ENCODE data around the gene PACS2.

The PACS2 gene

GRCh38 chr14:105389534-105389933 is 75.0 kb downstream of the PACS2 start:
- DNase-seq: no peak

- DNase-seq: no peak
These were observed 75.7 kb downstream of the PACS2 start for GRCh38 chr14:105389976-105390848.

- DNase-seq: no peak
These were observed 76.4 kb downstream of the PACS2 start for GRCh38 chr14:105390849-105391500.

GRCh38 chr14:105391541-105391940 is 77.0 kb downstream of the PACS2 start:
- no peak for DNase-seq

GRCh38 chr14:105392131-105393090 is 77.9 kb downstream of the PACS2 start:
- no peak for DNase-seq

- DNase-seq: no peak
These were observed 78.6 kb downstream of the PACS2 start for GRCh38 chr14:105393151-105393550.

GRCh38 chr14:105394714-105395537 is 80.4 kb downstream of the PACS2 start:
- no peak for DNase-seq

GRCh38 chr14:105395538-105395854 is 80.9 kb downstream of the PACS2 start:
- DNase-seq: no peak

- DNase-seq: no peak
These were observed 82.9 kb downstream of the PACS2 start for GRCh38 chr14:105397350-105397931.

GRCh38 chr14:105398044-105398725 is 83.6 kb downstream of the PACS2 start, which contains the start of gene TEX22:
Gene TEX22, plus strand, starts transcription at chr14:105398538. Its CDS starts 803 bp downstream, at chr14:105399341.
- DNase-seq: peak; percentile 96

GRCh38 chr14:105398726-105399465 is 84.3 kb downstream of the PACS2 start:
- DNase-seq: peak; percentile 88

- no peak for DNase-seq
These were observed 84.9 kb downstream of the PACS2 start for GRCh38 chr14:105399466-105399775.

- no peak for DNase-seq
These were observed 85.5 kb downstream of the PACS2 start for GRCh38 chr14:105400016-105400415.

- DNase-seq: no peak
These were observed 87.2 kb downstream of the PACS2 start for GRCh38 chr14:105401699-105402098.

GRCh38 chr14:105408592-105408991 is 94.0 kb downstream of the PACS2 start:
- no peak for DNase-seq

- DNase-seq: no peak
These were observed 94.8 kb downstream of the PACS2 start for GRCh38 chr14:105409364-105409763.

GRCh38 chr14:105410642-105411016 is 96.1 kb downstream of the PACS2 start:
- DNase-seq: no peak

- DNase-seq: peak; percentile 23
These were observed 96.7 kb downstream of the PACS2 start for GRCh38 chr14:105411017-105411941.

GRCh38 chr14:105411985-105412770 is 97.6 kb downstream of the PACS2 start:
- DNase-seq: no peak

Data from NCI-H2171 treated with DMSO at 0.1 percent for 48 hours (cell line).